Articular chondrocyte of knee joint (primary cell): Measurements from ENCODE around the gene WDR89. TPM values are rescaled to one million over a fixed set of nuclear protein-coding genes. Genes with fewer than 3 reads are reported as not detected.

ENCODE experiments used
- small RNA-seq: library from RNA; depleted of rRNA; stranded (forward); fragments of <200 nt; gene quantifications from one replicate; pipeline ENCODE3, GENCODE V24; 2012
- total RNA-seq: library from RNA; depleted of rRNA; stranded (reverse); fragments of >200 nt; gene quantifications from 2 replicates; pipeline ENCODE4 v1.2.3, GENCODE V29; 2012

The WDR89 gene, protein sequence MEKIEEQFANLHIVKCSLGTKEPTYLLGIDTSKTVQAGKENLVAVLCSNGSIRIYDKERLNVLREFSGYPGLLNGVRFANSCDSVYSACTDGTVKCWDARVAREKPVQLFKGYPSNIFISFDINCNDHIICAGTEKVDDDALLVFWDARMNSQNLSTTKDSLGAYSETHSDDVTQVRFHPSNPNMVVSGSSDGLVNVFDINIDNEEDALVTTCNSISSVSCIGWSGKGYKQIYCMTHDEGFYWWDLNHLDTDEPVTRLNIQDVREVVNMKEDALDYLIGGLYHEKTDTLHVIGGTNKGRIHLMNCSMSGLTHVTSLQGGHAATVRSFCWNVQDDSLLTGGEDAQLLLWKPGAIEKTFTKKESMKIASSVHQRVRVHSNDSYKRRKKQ
- 8.5 and 12.0 TPM in 2 replicates for total RNA-seq

DNA sequence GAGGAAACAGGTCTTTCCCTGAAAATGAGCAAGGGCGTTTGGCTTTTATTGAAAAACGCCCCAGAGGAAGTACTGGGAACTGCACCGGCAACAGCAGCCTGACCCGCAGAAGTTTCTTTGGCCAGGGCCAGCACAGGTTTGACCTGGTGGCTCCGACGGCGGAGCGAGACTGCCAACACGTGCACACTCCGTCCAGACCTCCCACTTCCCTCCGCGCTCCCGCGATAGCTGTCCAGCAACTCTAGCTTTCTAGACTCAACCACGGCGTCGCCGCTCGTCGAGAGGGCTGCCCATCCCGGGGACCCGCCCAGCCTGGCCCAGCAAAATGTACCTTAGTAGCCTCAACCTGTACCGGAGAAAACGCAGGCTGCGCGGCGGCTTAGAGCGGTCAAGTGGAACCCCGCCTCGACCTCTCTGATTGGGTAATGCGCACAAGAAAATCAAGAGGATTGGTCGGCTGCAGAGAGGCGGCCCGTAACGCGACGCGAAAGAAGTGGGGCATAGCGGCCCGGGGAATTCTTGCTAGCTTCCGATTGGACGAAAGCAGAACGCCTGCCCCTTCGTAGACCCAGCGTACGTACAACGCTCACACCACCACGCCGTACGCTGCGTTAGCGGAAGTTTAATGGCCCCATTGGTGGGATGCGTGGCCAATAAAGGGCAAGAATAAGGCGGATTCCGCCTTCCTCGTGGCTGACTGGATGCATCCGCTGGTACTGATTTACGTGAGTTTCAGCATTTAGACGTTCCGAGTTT lies at the start of gene WDR89:
WDR89 (minus strand) TSS at position 399 of the 756 bp plus-strand sequence. CDS start 41,929 bp downstream, outside the sequence.

Small RNA genes within 50 kb of the gene (small RNA-seq; reads per million reads assigned to genes)
- gene RF00012, result not detected
- not detected for gene RF00019
- gene RNU6-1162P, result not detected
- gene RNU6-597P, result not detected

Other genes starting within 250 kb of the WDR89 start
- gene PPP2R5E, start 98.5 kb downstream of the WDR89 start, total RNA-seq, result 29.6 and 33.2 TPM in 2 replicates
- 36.2 and 45.9 TPM in 2 replicates for gene SGPP1, start 86.2 kb upstream of the WDR89 start, total RNA-seq
- gene SYNE2, start 211.1 kb upstream of the WDR89 start, total RNA-seq, result 13.6 and 17.2 TPM in 2 replicates